GM06990 (cell line): ENCODE data around the gene AK8.
"Not testable (repeated sequence)": the region's sequence is repeated elsewhere in the genome, so short reads cannot be mapped to it uniquely, and the experiment has no call there.

Experiments
- DNase-seq: peaks from one replicate; pipeline ENCODE4 v3.0.0-alpha.2; 2011; ENCODE audit not compliant: insufficient read length; ENCODE audit errors: extremely low read depth
- H3K27me3 ChIP-seq: replicated peaks from 2 replicates; pipeline ENCODE4 v1.6.0; 2011; ENCODE audit warnings: low read length; ENCODE audit not compliant: control insufficient read depth, insufficient read depth
- H3K36me3 ChIP-seq: 2 replicates; pipeline ENCODE4 v1.5.1; 2011; ENCODE audit warnings: low read length; ENCODE audit not compliant: control insufficient read depth, insufficient read depth
- H3K4me3 ChIP-seq: replicated peaks from 2 replicates; pipeline ENCODE4 v1.5.1; 2011; ENCODE audit warnings: low read depth, mild to moderate bottlenecking, control low read depth, low read length
- CTCF ChIP-seq: IDR thresholded peaks from 2 replicates; pipeline ENCODE4 v1.5.1; 2011; ENCODE audit warnings: low read length, control low read depth, mild to moderate bottlenecking, inconsistent platforms; ENCODE audit not compliant: insufficient read depth, poor library complexity, severe bottlenecking

The AK8 gene

GRCh38 chr9:132721661-132722060 lies 156.4 kb downstream of the AK8 start:
- no peak for TF ChIP-seq CTCF
- H3K36me3 ChIP-seq = no peaks in the 10 kb centered on the region
- H3K27me3 ChIP-seq = no peaks in the 10 kb centered on the region; the same call in 1 of the 2 replicates
- H3K4me3 ChIP-seq = no peak overlapping the region
- DNase-seq = no peak

- not testable (repeated sequence) for H3K4me3 ChIP-seq, H3K27me3 ChIP-seq, H3K36me3 ChIP-seq, DNase-seq
Observed at GRCh38 chr9:132718381-132718928, 159.6 kb downstream of the AK8 start.

GRCh38 chr9:132717326-132717945 lies 160.6 kb downstream of the AK8 start:
- no peak overlapping the region for H3K4me3 ChIP-seq
- H3K36me3 ChIP-seq = no peaks in the 10 kb centered on the region
- no peak for TF ChIP-seq CTCF
- no peak for DNase-seq
- no peaks in the 10 kb centered on the region for H3K27me3 ChIP-seq

GRCh38 chr9:132716007-132716406 lies 162.1 kb downstream of the AK8 start:
- H3K36me3 ChIP-seq = no peaks in the 10 kb centered on the region
- no peak overlapping the region for H3K4me3 ChIP-seq
- no peak for DNase-seq
- TF ChIP-seq CTCF = no peak
- H3K27me3 ChIP-seq = no peaks in the 10 kb centered on the region

GRCh38 chr9:132712753-132713152 lies 165.3 kb downstream of the AK8 start:
- no peak for TF ChIP-seq CTCF
- Histone ChIP-seq H3K27me3 (no peaks in the 10 kb centered on the region), H3K4me3 (no peak overlapping the region), H3K36me3 (no peaks in the 10 kb centered on the region)
- no peak for DNase-seq

GRCh38 chr9:132711846-132712245 lies 166.2 kb downstream of the AK8 start:
- Histone ChIP-seq H3K27me3 (no peaks in the 10 kb centered on the region), H3K36me3 (no peaks in the 10 kb centered on the region), H3K4me3 (no peak overlapping the region)
- no peak for TF ChIP-seq CTCF
- no peak for DNase-seq

- not testable (repeated sequence) for H3K4me3 ChIP-seq, DNase-seq, H3K27me3 ChIP-seq
Observed at GRCh38 chr9:132711152-132711551, 166.9 kb downstream of the AK8 start.

More at GRCh38 chr9:132711152-132711551, 166.9 kb downstream of the AK8 start:
- H3K36me3 ChIP-seq = not testable (repeated sequence)
